Stimulated activated CD8-positive, alpha-beta memory T cell treated with anti-CD3 and anti-CD28 coated beads, Interleukin-15, amount 100 ng/mL, for 1 hour (primary cell): ENCODE measurements around the gene ADAMTS2.
"Not testable (repeated sequence)": the region's sequence is repeated elsewhere in the genome, so short reads cannot be mapped to it uniquely, and the experiment has no call there.

Source experiments
- DNase-seq: peaks from one replicate; pipeline ENCODE4 v3.0.0-alpha.2; 2020; ENCODE audit warnings: low read depth

The ADAMTS2 gene

DNA sequence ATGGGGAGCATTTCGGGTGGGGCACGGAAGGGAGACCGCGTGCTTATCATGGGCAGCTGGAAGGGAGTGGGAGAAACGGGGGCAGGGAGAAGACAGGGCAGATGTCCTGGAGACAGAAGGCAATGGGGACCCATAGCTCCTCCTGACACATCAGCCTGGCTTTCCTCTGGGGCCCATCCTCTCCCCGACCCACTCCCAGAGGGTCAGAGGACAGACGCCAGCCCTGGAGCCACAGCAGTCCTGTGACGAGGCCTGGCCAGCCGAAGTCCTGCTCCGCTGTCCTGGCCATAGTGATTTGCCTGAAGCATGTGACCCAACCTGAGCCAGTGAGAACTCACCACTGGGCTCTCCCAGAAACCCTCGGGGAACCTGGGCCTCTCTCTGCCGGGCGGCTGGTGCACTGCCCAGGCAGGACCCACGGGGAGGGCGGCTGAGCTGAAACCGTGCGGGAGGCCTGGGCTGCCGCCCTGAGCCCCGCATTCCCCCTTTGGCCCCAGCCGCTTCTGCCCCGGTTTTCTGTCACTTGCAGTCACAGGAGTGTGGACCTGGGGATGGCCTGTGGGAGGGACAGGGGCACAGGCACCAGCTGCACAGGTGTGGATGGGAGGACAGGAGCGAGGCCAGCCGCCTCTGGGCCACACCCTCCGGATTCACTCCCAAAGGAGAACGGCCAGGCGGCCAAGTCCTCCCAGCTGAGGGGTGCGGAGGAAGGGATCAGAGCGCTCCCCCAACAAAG lies 19.8 kb downstream of the ADAMTS2 start:
- no peak for DNase-seq

DNA sequence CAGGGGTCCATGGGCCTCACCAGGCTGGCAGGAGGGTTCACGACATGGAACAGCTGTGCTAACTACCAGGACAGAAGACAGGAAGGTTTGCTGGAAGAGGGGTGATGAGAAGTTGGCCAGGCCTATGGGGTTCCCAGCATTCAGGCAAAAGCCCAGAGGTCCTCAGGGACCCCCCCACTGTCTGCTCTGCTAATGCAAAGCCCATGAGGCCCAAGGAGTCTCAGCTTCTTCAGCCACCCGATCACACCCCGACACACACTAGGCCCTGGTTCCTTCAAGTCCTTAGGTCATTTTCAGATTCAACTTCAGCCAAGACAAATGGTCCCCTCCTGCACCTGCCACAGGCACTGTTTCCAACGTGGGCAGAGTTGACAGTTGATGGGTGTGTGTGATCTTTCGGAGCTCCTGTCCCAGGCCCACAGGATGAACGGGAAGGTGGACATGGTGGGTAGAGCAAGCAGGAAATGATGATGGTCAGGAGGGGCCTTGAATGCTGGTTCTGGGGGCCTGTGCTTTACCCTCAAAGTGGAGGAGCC lies 20.4 kb downstream of the ADAMTS2 start:
- DNase-seq = no peak

DNA sequence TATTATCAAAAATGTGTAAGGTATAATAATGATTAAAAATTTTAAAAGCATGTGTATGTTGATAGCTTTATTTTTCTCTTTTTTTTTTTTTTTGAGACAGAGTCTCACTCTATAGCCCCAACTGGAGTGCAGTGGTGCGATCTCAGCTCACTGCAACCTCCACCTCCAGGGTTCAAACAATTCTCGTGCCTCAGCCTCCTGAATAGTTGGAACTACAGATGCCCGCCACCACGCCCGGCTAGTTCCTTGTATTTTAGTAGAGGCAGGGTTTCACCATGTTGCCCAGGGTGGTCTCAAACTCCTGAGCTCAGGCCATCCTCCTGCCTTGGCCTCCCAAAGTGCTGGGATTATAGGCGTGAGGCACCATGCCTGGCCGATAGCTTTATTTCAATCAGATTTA lies 20.9 kb downstream of the ADAMTS2 start:
- DNase-seq = not testable (repeated sequence)

DNA sequence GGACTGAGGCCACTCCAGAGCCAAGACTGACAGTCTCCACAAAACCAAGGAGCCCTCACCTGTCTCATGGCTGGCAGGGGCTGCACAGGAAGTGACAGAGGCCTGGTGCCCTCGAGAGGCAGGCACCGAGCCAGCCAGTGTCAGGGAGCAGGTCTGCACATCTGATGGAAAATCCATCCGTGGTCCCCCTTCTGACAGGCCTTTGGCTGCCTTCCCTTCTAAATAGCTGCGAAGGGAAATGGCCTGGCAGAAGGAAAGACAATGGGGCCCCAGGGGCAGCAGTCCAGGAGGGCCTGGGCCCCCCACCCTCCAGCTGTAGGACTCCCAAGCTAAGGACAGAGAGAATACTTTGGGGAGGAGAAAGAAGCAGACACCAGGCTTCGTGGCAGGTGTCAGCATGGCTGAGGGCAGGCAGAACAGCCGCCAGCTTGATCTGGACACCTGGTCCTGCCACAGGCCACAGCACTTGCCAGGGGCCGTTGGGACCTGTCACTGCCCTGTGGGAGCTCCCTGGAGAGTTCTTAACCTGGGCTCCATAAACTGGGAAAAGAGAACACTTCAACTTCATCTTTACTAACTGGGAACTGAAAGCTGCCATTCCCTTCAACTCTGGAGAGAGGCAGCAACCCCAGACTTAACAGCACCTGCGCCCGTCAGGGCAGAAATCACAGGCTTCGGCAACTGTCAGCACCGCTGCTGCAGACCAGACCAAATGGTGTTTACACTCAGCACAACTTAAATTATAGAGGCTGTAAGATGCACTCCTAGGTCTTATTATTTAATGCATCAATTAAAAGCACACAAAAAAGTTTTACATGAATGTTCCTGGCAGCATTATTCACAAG lies 22.0 kb downstream of the ADAMTS2 start:
- DNase-seq = no peak

DNA sequence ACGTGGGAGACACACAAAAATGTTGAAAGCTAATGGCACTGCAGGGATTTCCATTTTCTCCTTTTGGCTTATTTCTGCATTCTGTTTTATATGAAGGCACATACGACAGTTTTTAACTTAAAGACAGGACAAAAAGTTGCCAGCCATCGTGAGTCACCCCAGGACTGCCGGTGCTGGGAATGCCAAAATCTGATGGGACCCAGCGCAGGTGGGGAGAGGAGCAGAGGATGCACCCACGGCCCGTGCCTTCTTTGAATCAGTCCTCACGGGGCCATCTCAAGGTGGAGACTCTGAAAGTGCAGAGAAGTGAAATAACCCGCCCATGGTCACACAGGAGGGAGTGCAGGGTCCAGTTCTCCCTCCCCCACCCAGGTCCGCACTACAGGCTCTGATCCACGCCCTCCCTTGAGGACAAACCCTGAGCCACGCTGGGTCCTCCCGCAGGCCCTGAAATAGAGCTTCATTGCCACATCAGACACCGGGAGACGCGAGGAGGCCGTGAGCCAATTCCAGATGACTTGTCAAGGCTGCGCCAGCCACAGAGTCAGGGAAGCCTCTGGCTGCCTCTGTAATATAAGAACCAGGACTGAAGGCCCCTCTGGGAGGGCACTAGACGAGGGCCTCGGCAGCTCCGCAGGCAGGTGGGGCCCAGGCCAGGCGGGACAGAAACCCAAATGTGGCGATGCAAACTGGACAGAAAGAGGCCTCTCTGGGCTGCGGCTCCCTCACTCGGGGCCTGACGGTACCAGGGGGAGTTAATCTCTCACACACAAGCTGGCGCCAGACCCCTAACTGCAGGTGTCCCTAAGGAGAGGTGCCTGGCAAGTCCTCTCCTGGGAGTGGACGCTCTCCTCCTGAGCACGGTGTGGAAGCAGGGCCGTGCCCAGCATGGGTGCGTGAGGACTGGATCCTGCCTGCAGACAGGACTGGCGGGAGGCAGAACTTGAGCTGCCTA lies 22.9 kb downstream of the ADAMTS2 start:
- no peak for DNase-seq

DNA sequence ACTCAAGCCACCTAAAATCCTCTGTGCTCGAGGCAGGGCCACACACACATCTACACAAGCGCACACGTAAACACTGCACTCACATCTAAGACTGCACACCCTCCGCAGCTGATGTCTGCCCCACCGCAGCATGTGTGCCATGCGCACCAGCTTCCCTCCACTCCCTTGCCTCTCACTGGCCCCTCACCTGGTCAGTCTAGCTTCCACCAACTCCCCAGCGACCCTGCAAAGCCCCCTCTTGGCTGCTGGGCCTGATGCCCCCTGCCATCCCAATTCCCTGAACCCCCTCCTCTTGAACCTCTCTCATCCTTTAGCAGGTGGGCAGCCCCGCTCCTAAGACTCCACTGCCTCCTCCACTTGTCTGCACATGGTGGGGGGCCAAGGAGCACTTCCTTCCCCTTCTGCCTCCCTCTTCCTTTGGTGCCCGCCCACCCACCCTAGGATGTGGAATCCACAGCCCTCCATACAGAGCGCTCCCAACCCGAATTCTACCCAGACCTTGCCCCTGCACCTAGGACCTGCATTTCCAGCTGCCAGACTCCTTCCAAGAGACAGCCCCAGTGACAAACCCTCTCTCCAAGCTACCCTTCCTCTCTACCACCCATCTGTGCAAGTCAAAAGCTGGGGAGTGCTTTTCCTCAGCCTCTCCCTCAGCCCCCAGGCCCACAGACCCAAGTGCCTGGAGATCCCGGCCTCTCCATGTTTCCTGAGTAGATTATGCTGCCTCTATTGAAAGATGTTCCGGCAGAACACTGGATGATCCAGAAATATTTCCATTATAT lies 23.9 kb downstream of the ADAMTS2 start:
- DNase-seq = no peak

DNA sequence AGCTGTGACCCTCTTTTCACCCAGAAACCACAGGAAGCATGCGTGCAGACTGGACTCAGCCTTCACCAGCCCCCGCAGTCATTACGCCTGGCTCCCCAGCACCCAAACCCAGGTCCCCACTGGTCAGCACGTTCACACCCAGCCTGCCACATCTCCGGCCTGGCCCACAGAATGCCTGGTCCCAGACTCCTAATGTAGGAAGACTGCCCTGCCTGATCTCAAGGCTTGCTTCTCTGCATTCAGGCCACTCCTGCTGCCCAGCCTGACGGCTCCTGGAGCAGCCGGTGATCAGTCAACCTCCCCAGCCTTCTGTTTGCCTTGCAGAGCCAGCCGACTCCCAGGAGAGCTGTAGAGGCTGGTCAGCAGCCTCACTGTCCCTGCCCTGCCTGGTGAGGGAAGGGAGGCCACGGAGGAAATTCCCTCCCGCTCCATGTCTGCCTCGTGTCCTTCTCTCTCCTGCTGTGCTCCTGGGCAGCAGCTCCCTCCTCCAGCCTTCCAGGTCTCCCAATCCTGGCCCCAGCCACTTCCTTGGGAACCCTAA lies 25.4 kb downstream of the ADAMTS2 start:
- no peak for DNase-seq

DNA sequence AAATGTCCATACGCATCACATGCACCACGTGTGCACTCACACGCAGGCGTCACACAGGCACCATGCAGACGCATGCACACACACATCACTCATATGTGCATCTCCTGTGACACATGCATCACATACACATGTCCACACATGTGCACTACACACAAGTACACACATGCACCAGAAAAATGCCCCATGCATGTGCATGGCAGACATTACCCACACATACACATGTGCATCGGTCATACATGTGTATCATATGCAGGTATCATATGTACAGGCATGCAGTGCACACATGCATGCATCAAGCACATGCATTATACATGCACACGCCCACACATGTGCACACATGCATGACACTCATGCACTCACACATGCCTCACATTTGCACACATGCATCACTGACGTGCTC lies 26.1 kb downstream of the ADAMTS2 start:
- DNase-seq = no peak

DNA sequence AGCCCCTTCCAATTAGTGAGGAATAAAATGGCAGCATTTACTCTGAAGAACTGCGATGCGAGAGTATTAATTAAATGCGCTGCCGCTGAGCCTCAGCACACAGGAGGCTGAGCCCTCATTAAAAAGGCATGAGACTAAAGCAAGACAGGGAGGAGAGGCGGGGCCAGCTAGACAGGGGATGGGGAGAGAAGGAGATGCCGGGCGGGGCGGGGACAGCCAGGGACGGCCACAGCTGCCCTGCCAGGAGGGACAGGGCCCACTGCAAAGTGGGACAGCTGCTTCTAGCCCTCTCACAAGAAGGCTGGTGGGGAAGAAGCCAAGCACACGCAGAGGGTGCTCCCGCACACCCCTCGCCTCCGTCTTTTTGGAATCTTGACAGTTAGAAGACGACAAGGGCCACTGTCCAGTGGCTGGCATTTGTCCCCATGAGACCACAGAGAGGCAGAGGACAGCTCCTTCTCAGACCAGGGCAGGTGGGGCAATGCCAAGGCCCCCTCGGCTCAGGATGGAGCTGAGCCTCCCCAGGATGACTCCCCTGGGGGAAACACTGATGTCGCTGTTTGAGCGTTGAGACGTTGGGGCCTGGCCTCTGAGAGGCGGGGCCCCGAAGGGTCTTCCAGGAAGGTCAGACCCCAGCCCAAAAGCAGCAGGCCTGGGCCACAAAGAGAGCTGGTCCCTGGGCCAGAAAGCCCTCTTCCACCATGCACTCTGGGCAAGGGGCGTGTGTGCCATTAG lies 26.9 kb downstream of the ADAMTS2 start:
- DNase-seq = no peak

DNA sequence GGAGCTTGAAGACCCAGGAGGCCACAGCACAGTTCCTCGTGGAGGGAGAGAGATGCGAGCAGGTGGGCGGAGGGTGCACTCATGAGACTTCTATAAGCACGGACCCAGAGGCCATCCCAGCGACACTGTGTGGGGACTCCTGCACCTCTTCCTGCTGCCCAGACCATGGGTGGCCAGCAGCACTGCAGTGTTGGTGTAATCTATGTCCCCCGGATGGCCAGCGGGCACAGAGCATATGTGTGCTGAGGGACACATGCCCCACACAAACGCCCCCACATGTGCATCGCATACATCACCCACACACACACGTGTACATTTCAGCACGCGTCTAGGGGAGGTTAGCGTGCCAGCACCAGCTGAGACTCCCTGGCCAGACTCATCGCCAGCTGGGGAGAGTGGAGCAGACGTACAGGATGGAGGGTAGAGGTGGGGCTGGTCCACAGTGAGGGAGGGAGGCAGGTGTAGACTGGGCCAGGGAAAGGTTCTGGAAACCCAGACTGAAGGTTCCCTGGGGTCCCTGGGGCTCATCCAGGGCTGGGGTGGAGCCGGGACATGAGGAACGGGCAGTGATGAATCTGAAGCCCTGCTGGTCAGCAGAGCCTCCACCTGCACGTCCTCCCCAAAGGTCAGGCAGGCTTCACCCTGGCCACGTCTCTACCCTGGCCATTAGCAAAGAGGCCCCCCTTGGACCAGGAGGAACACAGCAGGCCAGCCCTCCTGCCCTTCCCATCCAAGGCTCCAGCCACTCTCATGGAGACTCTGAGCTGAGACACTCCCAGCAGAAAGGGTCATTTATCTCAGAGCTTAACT lies 27.6 kb downstream of the ADAMTS2 start:
- no peak for DNase-seq

DNA sequence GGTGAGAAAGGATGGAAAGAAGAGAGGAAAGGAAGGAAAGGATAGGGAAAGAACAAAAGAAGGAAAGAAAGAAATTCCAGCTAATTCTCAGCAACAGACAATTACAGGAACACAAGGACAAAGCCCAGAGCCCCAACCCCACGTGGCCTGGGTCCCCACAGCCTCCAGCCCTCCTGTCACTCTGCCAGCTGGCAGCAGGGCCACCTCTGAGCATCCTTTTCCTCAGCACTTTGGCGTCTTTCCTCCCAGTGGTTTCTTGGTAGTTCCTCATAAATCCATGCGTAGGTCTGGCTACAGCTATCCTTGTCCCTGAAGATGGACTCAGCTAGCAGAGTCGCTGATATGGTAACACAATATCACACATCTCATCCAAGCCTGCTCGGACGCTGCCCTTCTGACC lies 28.3 kb downstream of the ADAMTS2 start:
- DNase-seq = no peak

DNA sequence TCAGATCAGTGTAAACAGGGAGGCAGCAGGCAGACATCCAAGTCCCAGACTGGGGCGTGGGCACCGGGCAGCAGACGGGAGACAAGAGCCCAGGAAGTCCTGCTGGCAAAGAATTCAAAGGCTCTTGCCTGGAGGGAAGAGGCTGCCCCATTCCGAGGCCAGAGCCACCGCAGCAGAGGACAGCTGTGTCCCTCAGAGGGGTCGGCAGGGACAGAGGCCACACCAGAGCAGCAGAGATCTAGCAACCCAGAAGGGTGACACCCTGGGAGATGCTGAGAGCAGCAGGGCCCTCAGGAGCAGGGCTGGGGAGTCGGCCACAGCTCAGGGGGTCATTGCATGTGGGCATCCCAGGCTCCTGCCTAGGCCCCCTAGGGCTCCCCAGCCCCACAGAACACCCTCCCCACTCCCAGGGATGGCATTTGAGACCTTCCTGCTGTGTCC lies 29.1 kb downstream of the ADAMTS2 start:
- DNase-seq = no peak

DNA sequence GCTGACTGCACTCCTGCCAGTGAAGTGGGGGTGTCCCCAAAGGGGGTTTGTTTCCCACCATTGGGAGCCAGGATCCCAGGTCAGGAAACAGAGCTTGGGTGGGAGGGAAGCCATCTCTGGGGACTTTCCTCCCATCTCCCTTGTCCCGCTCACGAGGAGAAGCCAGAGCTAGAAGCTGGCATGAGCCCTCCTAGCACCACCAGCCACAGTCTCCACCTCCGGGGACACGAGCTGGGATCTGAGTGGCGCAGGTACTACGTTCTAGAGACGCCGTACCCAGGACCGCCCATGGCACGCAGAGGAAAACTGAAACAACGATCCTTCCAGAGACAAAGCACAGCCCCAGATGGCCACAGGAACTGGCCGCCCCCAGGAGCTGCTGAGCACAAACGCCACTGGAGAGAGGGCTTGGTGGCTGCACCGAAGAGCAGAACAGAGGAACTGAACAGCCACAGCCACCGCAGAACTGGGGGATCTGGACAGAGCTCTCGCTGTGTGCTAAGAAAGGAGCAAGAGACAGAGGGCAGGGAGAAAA lies 29.8 kb downstream of the ADAMTS2 start:
- DNase-seq = no peak

DNA sequence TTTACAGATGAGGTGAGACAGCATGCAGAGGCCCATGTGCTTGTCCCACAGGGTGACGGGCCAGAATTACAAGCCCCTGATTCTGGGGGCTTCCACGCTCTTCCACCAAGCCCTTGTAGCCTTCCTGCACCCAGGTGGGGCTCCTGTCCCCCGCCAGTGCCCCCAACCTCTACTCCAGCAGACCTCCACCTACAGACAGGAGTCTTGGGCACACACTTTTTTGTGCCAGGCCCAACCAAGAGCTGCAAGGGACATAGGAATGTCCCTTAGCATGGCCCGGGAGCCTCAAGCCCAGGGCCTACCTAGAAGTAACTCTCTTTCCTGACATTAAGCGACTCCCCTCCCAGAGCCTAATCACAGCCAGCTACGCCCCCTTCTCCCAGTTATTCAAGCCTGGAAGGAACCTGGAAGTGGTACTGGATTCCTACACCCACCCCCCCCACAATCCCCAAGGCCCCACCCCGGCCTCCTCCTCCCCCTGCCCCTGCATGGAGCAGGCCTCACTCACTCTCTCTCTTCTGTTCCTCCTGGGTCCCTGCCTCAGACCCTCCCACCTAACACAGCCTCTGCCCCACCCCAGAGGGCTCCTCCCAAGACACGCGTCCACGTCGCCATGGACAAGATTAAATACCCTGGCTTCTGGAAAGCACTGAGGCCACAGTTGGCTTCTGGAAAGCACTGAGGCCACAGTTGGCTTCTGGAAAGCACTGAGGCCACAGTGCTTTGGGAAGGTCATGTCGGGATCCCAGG lies 30.5 kb downstream of the ADAMTS2 start:
- DNase-seq = no peak

DNA sequence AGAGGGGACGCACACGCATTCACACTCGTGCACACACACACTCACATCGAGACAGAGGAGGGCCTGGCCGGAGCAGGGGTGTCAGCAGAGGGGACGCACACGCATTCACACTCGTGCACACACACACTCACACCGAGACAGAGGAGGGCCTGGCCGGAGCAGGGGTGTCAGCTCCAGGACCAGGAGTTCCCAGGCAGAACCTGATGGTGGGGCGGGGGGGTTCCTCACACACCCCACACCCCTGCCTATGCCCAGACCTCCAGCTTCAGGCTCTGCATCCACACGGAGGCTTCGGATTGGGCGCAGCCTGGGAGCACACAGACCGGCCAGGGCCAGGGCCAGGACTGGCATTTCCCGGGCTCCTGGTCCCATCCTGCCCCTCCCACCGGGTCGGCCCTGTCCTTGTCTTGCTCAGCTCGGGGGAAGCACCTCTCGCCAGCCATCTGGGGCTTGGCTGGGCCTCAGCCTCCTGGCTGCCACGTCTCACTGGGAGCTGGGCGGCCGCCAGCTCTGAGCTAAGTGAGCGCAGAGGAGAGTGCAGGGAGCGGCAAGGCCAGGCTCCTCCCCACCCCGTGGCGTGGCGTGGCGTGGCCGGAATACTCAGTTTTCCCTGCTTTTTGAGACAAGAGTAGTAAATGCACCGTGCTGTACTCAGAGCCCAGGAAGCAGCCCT lies 31.3 kb downstream of the ADAMTS2 start:
- no peak for DNase-seq

DNA sequence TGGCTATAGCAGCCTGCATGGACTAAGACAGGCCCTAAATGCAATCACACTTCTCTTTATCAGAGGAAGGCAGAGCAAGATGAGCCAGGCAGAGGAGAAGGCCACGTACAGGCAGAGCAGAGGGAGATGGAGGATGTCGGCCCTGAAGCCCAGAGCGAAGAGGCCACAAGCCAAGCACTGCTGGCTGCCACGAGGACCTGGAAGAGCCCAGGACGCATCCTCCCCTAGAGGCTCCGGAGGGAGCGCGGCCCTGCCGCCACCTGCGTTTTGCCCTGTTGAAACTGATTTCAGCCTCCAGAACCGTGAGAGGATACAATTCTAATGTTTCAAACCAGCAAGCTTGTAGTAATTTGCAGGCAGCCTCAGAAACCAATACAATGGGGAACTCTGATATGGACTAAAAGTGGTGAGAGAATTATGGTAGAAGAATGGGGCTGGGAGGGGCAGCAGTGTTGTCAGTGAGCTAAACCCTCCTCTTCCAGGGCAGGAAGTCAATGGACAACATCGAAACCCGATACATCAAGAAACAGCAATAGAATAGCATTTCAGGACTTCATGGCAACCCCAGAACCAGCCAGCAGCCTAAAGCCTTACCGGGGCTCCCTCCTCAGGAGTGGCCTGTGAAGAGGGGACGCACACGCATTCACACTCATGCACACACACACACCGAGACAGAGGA lies 32.6 kb downstream of the ADAMTS2 start:
- DNase-seq = no peak

DNA sequence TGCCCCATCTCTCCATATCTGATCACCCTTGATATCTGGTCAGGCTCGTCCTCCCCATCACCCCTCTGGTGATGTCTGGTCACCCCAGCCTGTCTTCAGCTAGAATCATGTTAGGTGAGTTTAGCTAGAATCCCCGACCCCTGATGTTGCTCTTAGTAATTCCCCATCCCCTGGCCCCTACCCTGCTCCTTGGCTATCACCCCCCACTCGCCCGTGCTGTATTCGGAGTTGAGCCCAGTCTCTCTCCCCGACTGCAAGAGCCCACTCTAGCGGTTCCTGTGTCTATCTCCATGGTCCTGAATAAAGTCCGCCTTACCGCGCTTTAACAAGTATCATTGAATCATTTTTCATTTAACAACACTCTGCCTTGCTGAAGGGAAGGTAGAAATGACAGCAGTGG lies 33.7 kb downstream of the ADAMTS2 start:
- DNase-seq = no peak
